Liver (tissue), 3 donors: ENCODE data around the gene PRKAA1.
"Not testable (repeated sequence)": the region's sequence is repeated elsewhere in the genome, so short reads cannot be mapped to it uniquely, and the experiment has no call there.

Experiments
- CTCF ChIP-seq: fragments of 150-350 bp; IDR thresholded peaks from 2 replicates; pipeline ENCODE4 v1.5.1; 2017; ENCODE audit warnings: improper control_type of control experiment, low read depth, low read length; ENCODE audit not compliant: missing input control
- EGR1 ChIP-seq, 2 donors: IDR thresholded peaks; 2 replicates each; pipeline ENCODE4 v1.6.1; 2016 to 2018; ENCODE audit warnings: antibody characterized with exemption in 2 of 2, low read depth in 2 of 2
- HNF4A ChIP-seq, 2 donors: conservative IDR thresholded peaks; 2 replicates each; pipeline ENCODE4 v1.6.1; 2016; ENCODE audit warnings: antibody characterized with exemption in 2 of 2, mild to moderate bottlenecking in 2 of 2
- JUND ChIP-seq, 2 donors: IDR thresholded peaks; 2 replicates each; pipeline ENCODE4 v1.6.1; 2016; ENCODE audit warnings: antibody characterized with exemption in 2 of 2
- MAX ChIP-seq: IDR thresholded peaks from 2 replicates; pipeline ENCODE4 v1.6.1; 2016; ENCODE audit warnings: antibody characterized with exemption
- RAD21 ChIP-seq, 2 donors: IDR thresholded peaks; 2 replicates each; pipeline ENCODE4 v1.6.1; 2016; ENCODE audit warnings: antibody characterized with exemption in 2 of 2, mild to moderate bottlenecking in 2 of 2
- REST ChIP-seq: IDR thresholded peaks from 2 replicates; pipeline ENCODE4 v1.6.1; 2016; ENCODE audit warnings: antibody characterized with exemption, mild to moderate bottlenecking
- SP1 ChIP-seq: IDR thresholded peaks from 2 replicates; pipeline ENCODE4 v1.6.1; 2018; ENCODE audit warnings: antibody characterized with exemption, mild to moderate bottlenecking
- TAF1 ChIP-seq: conservative IDR thresholded peaks from 2 replicates; pipeline ENCODE4 v1.6.1; 2016; ENCODE audit warnings: antibody characterized with exemption, mild to moderate bottlenecking
- ZBTB33 ChIP-seq: IDR thresholded peaks from 2 replicates; pipeline ENCODE4 v1.6.1; 2016; ENCODE audit warnings: antibody characterized with exemption
- donor health status: healthy.
- donor health status: healthy.

- TF ChIP-seq RAD21 (IDR thresholded peaks at IDR 0.05); JUND (IDR thresholded peaks at IDR 0.05); CTCF; SP1; REST; MAX; TAF1; HNF4A (conservative IDR thresholded peaks at IDR 0.05); EGR1 (IDR thresholded peaks at IDR 0.05; ENCODE audit: low read depth in 2 of 2); ZBTB33: not testable (repeated sequence)
Observed at GRCh38 chr5:40794340-40794739, 3.8 kb downstream of the PRKAA1 start.
